ENCODE measurements around the gene RASL10A. TPM values are rescaled to one million over a fixed set of nuclear protein-coding genes. Genes with fewer than 3 reads are reported as not detected.
A peak's percentile ranks its signal among the peaks of the same experiment; 100 is the strongest.

The RASL10A gene
- total RNA-seq, 2 donors from 2014 or later, result 0.42 to 1.3 TPM

- H3K27ac ChIP-seq, result peak overlapping the region; percentile 95
- peaks cover 4% of the 10 kb centered on the region for H3K36me3 ChIP-seq
- H3K4me3 ChIP-seq, result peak overlapping the region; percentile 99
- H3K9ac ChIP-seq (ENCODE audit: low read depth in 2 of 2, low read length in 2 of 2), result peak overlapping the region; percentile 95 to 98
- peak; percentile 30 for DNase-seq
- intact Hi-C loops (cut with DNase I), result no loop called here
- H3K27me3 ChIP-seq, result no peaks in the 10 kb centered on the region
- peaks cover 28% of the 10 kb centered on the region for H3K4me1 ChIP-seq
- no peaks in the 10 kb centered on the region for H3K9me3 ChIP-seq
- TF ChIP-seq CTCF (IDR thresholded peaks at IDR 0.05), result no peak
Measured at GRCh38 chr22:29269230-29269604, 46.3 kb downstream of the RASL10A start.

GRCh38 chr22:29268511-29269229 lies 46.8 kb downstream of the RASL10A start:
- intact Hi-C loops (cut with DNase I), result no loop called here
- peak overlapping the region; percentile 95 for H3K27ac ChIP-seq
- H3K27me3 ChIP-seq, result no peaks in the 10 kb centered on the region
- TF ChIP-seq CTCF (IDR thresholded peaks at IDR 0.05), result no peak
- peak overlapping the region; percentile 95 to 98 for H3K9ac ChIP-seq (ENCODE audit: low read depth in 2 of 2, low read length in 2 of 2)
- no peak for DNase-seq
- H3K9me3 ChIP-seq, result no peaks in the 10 kb centered on the region
- peaks cover 4% of the 10 kb centered on the region for H3K36me3 ChIP-seq
- H3K4me3 ChIP-seq, result peak overlapping the region; percentile 99
- H3K4me1 ChIP-seq, result peaks cover 28% of the 10 kb centered on the region

GRCh38 chr22:29267858-29268510 lies 47.5 kb downstream of the RASL10A start, which contains the start of the genes EWSR1 and RHBDD3:
Gene EWSR1, plus strand, starts transcription at chr22:29268268. Its CDS starts 69 bp downstream, at chr22:29268337.
Gene RHBDD3, minus strand, starts transcription at chr22:29267981. Its CDS starts 2,355 bp downstream, at chr22:29265626.
- Histone ChIP-seq H3K4me3 (peak within 1 kb of the TSS; percentile 99), H3K9me3 (no peaks in the 10 kb centered on the region), H3K27ac (peak within 1 kb of the TSS; percentile 95), H3K9ac (ENCODE audit: low read depth in 2 of 2, low read length in 2 of 2) (peak within 1 kb of the TSS; percentile 95 to 98), H3K4me1 (peaks cover 28% of the 10 kb centered on the region), H3K36me3 (peaks cover 4% of the 10 kb centered on the region), H3K27me3 (no peaks in the 10 kb centered on the region)
- TF ChIP-seq CTCF (IDR thresholded peaks at IDR 0.05), result no peak
- intact Hi-C loops (cut with DNase I), result no loop called here
- DNase-seq, result peak; percentile 97

GRCh38 chr22:29267462-29267857 lies 48.0 kb downstream of the RASL10A start:
- H3K4me1 ChIP-seq, result peaks cover 28% of the 10 kb centered on the region
- TF ChIP-seq CTCF (IDR thresholded peaks at IDR 0.05), result no peak
- intact Hi-C loops (cut with DNase I), result no loop called here
- H3K27me3 ChIP-seq, result no peaks in the 10 kb centered on the region
- H3K4me3 ChIP-seq, result peak overlapping the region; percentile 99
- H3K36me3 ChIP-seq, result peaks cover 4% of the 10 kb centered on the region
- no peaks in the 10 kb centered on the region for H3K9me3 ChIP-seq
- H3K27ac ChIP-seq, result peak overlapping the region; percentile 95
- peak overlapping the region; percentile 95 to 98 for H3K9ac ChIP-seq (ENCODE audit: low read depth in 2 of 2, low read length in 2 of 2)
- DNase-seq, result peak; percentile 33

- Histone ChIP-seq H3K9ac (ENCODE audit: low read depth in 2 of 2, low read length in 2 of 2) (peak overlapping the region; percentile 95 to 98), H3K36me3 (peaks cover 4% of the 10 kb centered on the region), H3K27me3 (no peaks in the 10 kb centered on the region), H3K4me3 (peak overlapping the region; percentile 99), H3K9me3 (no peaks in the 10 kb centered on the region), H3K4me1 (peaks cover 25% of the 10 kb centered on the region), H3K27ac (peak overlapping the region; percentile 95)
- no peak for TF ChIP-seq CTCF (IDR thresholded peaks at IDR 0.05)
- intact Hi-C loops (cut with DNase I), result no loop called here
- DNase-seq, result no peak
Measured at GRCh38 chr22:29266564-29267461, 48.7 kb downstream of the RASL10A start.
